K562 (cell line): Measurements from ENCODE around the gene ICA1. TPM values are rescaled to one million over a fixed set of nuclear protein-coding genes. Genes with fewer than 3 reads are reported as not detected.

Experiments used
- ATAC-seq: fragments of 200-7000 bp; cut with Tn5 transposase; 3 replicates; pipeline ENCODE4 v1.9.1; 2020; ENCODE audit warnings: moderate library complexity
- BruUV-seq: library from RNA; stranded (reverse); fragments of 400-500 nt; replicated peaks from 2 replicates; lab custom pipeline; 2021; lab: Mats Ljungman, UMichigan
- CTCF ChIA-PET: fragments of 300-600 bp; formaldehyde crosslinking; extraction: SDS; loops from one replicate; lab custom pipeline; 2021; ENCODE audit warnings: low intra/inter-chr PET ratio; lab: Yijun Ruan, JAX
- POLR2A ChIA-PET: fragments of 300-600, 350-650 bp; sonication (Branson Sonifier 250); formaldehyde crosslinking; extraction: SDS; loops from one replicate; lab custom pipeline; 2021; ENCODE audit warnings: antibody characterized with exemption, inconsistent platforms; lab: Yijun Ruan, JAX
- DNase-seq, 4 experiments: peaks; one replicate each; pipeline versions ENCODE4 v3.0.0 to v3.0.0-alpha.2; 2011 to 2018; ENCODE audit warnings: low spot score in 3 of 4, mixed read lengths in 3 of 4; ENCODE audit errors: extremely low read depth in 1 of 4
- FAIRE-seq: peaks from 2 replicates; lab custom pipeline; 2011; peaks lifted over from hg19 to GRCh38; lab: Jason Lieb, UNC
- H2AFZ ChIP-seq: 2 replicates; pipeline ENCODE4 v1.6.0; 2011; ENCODE audit warnings: low read depth, low read length, control low read depth, inconsistent platforms
- H3K27ac ChIP-seq: fragments of 200-600 bp; 3 replicates; pipeline ENCODE4 v1.8.0; 2011; ENCODE audit warnings: low read depth, mild to moderate bottlenecking, control low read depth, inconsistent platforms, low read length, moderate library complexity, mixed read lengths; ENCODE audit errors: extremely low read depth
- H3K27me3 ChIP-seq, 2 experiments: fragments of 300-600 bp in 1 of 2; 2 replicates in 1 of 2; 3 replicates in 1 of 2; pipeline versions ENCODE4 v1.6.0 to v1.8.0; 2011; ENCODE audit warnings: inconsistent platforms in 2 of 2, low read length in 2 of 2, mild to moderate bottlenecking in 1 of 2, mixed read lengths in 1 of 2, moderate library complexity in 1 of 2; ENCODE audit not compliant: control insufficient read depth in 2 of 2, insufficient read depth in 2 of 2
- H3K36me3 ChIP-seq: fragments of 300-600 bp; 3 replicates; pipeline ENCODE4 v1.8.0; 2011; ENCODE audit warnings: mild to moderate bottlenecking, low read length, inconsistent platforms; ENCODE audit not compliant: control insufficient read depth, insufficient read depth
- H3K4me1 ChIP-seq, 2 experiments: fragments of 200-600 bp in 1 of 2; replicated peaks in 1 of 2; 2 replicates in 1 of 2; 3 replicates in 1 of 2; pipeline versions ENCODE4 v1.5.1 to v1.8.0; 2011; ENCODE audit warnings: inconsistent platforms in 2 of 2, low read length in 2 of 2, mild to moderate bottlenecking in 1 of 2, mixed read lengths in 1 of 2, moderate library complexity in 1 of 2; ENCODE audit not compliant: control insufficient read depth in 2 of 2, insufficient read depth in 2 of 2
- H3K4me2 ChIP-seq: 2 replicates; pipeline ENCODE4 v1.6.1; 2011; ENCODE audit warnings: low read length, control low read depth, inconsistent platforms, mixed read lengths; ENCODE audit not compliant: insufficient read depth
- H3K4me3 ChIP-seq: fragments of 200-600 bp; sonication (generic), shearing (Covaris generic); 2 replicates; pipeline ENCODE4 v1.5.1; 2016; ENCODE audit warnings: control low read depth, inconsistent platforms
- H3K79me2 ChIP-seq: fragments of 200-600 bp; 3 replicates; pipeline ENCODE4 v1.8.0; 2011; ENCODE audit warnings: low read length, inconsistent platforms; ENCODE audit not compliant: control insufficient read depth, insufficient read depth
- H3K9ac ChIP-seq, 2 experiments: 2 replicates each; pipeline versions ENCODE4 v1.6.0 to v1.6.1; 2011; ENCODE audit warnings: low read depth in 2 of 2, low read length in 2 of 2, control low read depth in 1 of 2, inconsistent platforms in 1 of 2, mild to moderate bottlenecking in 1 of 2, mixed read lengths in 1 of 2; ENCODE audit not compliant: insufficient read depth in 1 of 2
- H3K9me1 ChIP-seq: one replicate; pipeline ENCODE4 v1.6.0; 2011; ENCODE audit warnings: inconsistent platforms, mild to moderate bottlenecking, low read length, moderate library complexity; ENCODE audit not compliant: control insufficient read depth, insufficient read depth
- H3K9me3 ChIP-seq: replicated peaks from 2 replicates; pipeline ENCODE4 v1.5.1; 2011; ENCODE audit warnings: low read depth, low read length, inconsistent platforms; ENCODE audit not compliant: control insufficient read depth, insufficient read depth
- H4K20me1 ChIP-seq: replicated peaks from 2 replicates; pipeline ENCODE4 v1.6.1; 2011; ENCODE audit warnings: low read length, inconsistent platforms, mixed read lengths; ENCODE audit not compliant: control insufficient read depth, insufficient read depth
- MAFG ChIP-seq: fragments of 450-650 bp; conservative IDR thresholded peaks from 2 replicates; pipeline ENCODE4 v1.6.1; 2016; ENCODE audit warnings: missing genetic modification characterization, missing compliant biosample characterization
- MCM3 ChIP-seq: fragments of 450-650 bp; IDR thresholded peaks from 2 replicates; pipeline ENCODE4 v1.6.1; 2016
- PCBP1 ChIP-seq: fragments of 200-400 bp; formaldehyde crosslinking; IDR thresholded peaks from 2 replicates; pipeline ENCODE4 v1.6.1; 2018; ENCODE audit warnings: mild to moderate bottlenecking, low read depth, low read length; ENCODE audit not compliant: poor library complexity, severe bottlenecking
- RBBP5 ChIP-seq: fragments of 200-600 bp; sonication (generic); IDR thresholded peaks from 2 replicates; pipeline ENCODE4 v1.6.1; 2012; ENCODE audit warnings: borderline replicate concordance, mild to moderate bottlenecking, low read length, control low read depth, inconsistent platforms; ENCODE audit not compliant: insufficient read depth, poor library complexity, severe bottlenecking
- RBM22 ChIP-seq: fragments of 200-400 bp; formaldehyde crosslinking; IDR thresholded peaks from 2 replicates; pipeline ENCODE4 v1.6.1; 2018; ENCODE audit warnings: low read length, low read depth; ENCODE audit not compliant: poor library complexity, severe bottlenecking
- RFX5 ChIP-seq: IDR thresholded peaks from 2 replicates; pipeline ENCODE4 v1.6.1; 2011; ENCODE audit warnings: low read depth, mild to moderate bottlenecking, improper control_type of control experiment, low read length
- SMARCA4 ChIP-seq: fragments of 450-650 bp; IDR thresholded peaks from 2 replicates; pipeline ENCODE4 v1.6.1; 2016
- SMARCA5 ChIP-seq: fragments of 450-650 bp; IDR thresholded peaks from 2 replicates; pipeline ENCODE4 v1.6.1; 2016
- SRSF3 ChIP-seq: fragments of 200-400 bp; formaldehyde crosslinking; IDR thresholded peaks from 2 replicates; pipeline ENCODE4 v1.6.1; 2016; ENCODE audit warnings: mild to moderate bottlenecking, low read length, moderate library complexity; ENCODE audit not compliant: insufficient read depth
- SRSF7 ChIP-seq: fragments of 200-400 bp; formaldehyde crosslinking; optimal IDR thresholded peaks from 2 replicates; pipeline ENCODE3; 2017; ENCODE audit warnings: mild to moderate bottlenecking, low read depth, low read length
- TFAM ChIP-seq: fragments of 250-450 bp; sonication (Bioruptor Pico); conservative IDR thresholded peaks from 2 replicates; pipeline ENCODE4 v1.5.0; 2021; ENCODE audit warnings: mild to moderate bottlenecking, moderate library complexity
- ZC3H11A ChIP-seq: IDR thresholded peaks from 2 replicates; pipeline ENCODE4 v1.6.1; 2012; ENCODE audit warnings: low read depth, low read length, improper control_type of control experiment
- ZNF212 ChIP-seq: fragments of 450-650 bp; formaldehyde crosslinking; IDR thresholded peaks from 2 replicates; pipeline ENCODE4 v1.4.0; 2020; ENCODE audit warnings: mild to moderate bottlenecking
- ZNF263 ChIP-seq: sonication (generic); formaldehyde crosslinking; IDR thresholded peaks from 2 replicates; pipeline ENCODE4 v1.8.0; 2022; ENCODE audit warnings: mild to moderate bottlenecking, missing genetic modification reagents, borderline replicate concordance
- WGBS: fragments of 100-300 bp; shearing (Covaris generic); methylation state at CpG from one replicate; pipeline ENCODE4 v1.1.6; 2016; ENCODE audit warnings: low coverage, mixed read lengths; ENCODE audit not compliant: insufficient coverage; ENCODE audit errors: missing lambda C conversion rate; 5-methylcytosine and 5-hydroxymethylcytosine counted together
- in situ Hi-C: fragments of 300-500 bp; cut with MboI; formaldehyde crosslinking; loops from 4 replicates; pipeline ENCODE4 v1.15.0; 2018; ENCODE audit warnings: inconsistent platforms, mixed read lengths
- intact Hi-C: fragments of 100-400 bp; cut with micrococcal nuclease; formaldehyde crosslinking; loops from 2 replicates; pipeline ENCODE4 v1.14.2; 2022
- polyA plus RNA-seq, 8 experiments: library from polyadenylated mRNA; depleted of rRNA in 4 of 8; stranded (reverse) in 5 of 8; unstranded in 3 of 8; fragments of >200 nt; fragmentation: Nextera tagmentation in 2 of 8; fragmentation: Illumina TruSeq in 1 of 8; extraction: Ambion mirVana in 2 of 8; extraction: Trizol in 1 of 8; gene quantifications; 2 replicates each; pipeline versions ENCODE4 v1.2.1 to v1.2.3, GENCODE V29; 2011 to 2014; ENCODE audit warnings: inconsistent platforms in 1 of 8, missing spikeins in 1 of 8
- total RNA-seq, 7 experiments: library from RNA; depleted of rRNA in 6 of 7; stranded (reverse); fragments of >200 nt in 6 of 7; fragmentation: Illumina TruSeq in 2 of 7; extraction: Trizol in 2 of 7; gene quantifications; 2 replicates each; pipeline versions ENCODE4 v1.2.1 to v1.2.3, GENCODE V29; 2011 to 2021; ENCODE audit warnings: low replicate concordance in 1 of 7
- TF ChIP-seq, protein P1 (sequence below): fragments of 200-400 bp; formaldehyde crosslinking; IDR thresholded peaks from 2 replicates; pipeline ENCODE4 v1.6.1; 2017; ENCODE audit warnings: mild to moderate bottlenecking, low read depth, low read length, moderate library complexity
- TF ChIP-seq, protein P2 (sequence below), 2 experiments: IDR thresholded peaks; 2 replicates each; pipeline ENCODE4 v1.6.1; 2011; ENCODE audit warnings: borderline replicate concordance in 1 of 2, control low read depth in 1 of 2, low read depth in 1 of 2, low read length in 1 of 2, mild to moderate bottlenecking in 1 of 2, mixed read lengths in 1 of 2, moderate library complexity in 1 of 2; ENCODE audit not compliant: insufficient read depth in 1 of 2, insufficient read length in 1 of 2, poor library complexity in 1 of 2, severe bottlenecking in 1 of 2; ENCODE audit errors: extremely low read depth in 1 of 2

ICA1 gene
- total and polyA plus RNA-seq, 9 of the 15 experiments (the other 6 are each of a cell fraction or from before 2014, with no cell fraction given): 7.1 to 22.3 (median 16.4) TPM

GRCh38 chr7:8216334-8216690, 45.7 kb downstream of the ICA1 start (continued):
- TF ChIP-seq, protein P1, sequence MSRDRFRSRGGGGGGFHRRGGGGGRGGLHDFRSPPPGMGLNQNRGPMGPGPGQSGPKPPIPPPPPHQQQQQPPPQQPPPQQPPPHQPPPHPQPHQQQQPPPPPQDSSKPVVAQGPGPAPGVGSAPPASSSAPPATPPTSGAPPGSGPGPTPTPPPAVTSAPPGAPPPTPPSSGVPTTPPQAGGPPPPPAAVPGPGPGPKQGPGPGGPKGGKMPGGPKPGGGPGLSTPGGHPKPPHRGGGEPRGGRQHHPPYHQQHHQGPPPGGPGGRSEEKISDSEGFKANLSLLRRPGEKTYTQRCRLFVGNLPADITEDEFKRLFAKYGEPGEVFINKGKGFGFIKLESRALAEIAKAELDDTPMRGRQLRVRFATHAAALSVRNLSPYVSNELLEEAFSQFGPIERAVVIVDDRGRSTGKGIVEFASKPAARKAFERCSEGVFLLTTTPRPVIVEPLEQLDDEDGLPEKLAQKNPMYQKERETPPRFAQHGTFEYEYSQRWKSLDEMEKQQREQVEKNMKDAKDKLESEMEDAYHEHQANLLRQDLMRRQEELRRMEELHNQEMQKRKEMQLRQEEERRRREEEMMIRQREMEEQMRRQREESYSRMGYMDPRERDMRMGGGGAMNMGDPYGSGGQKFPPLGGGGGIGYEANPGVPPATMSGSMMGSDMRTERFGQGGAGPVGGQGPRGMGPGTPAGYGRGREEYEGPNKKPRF: no peak
- TF ChIP-seq SMARCA4: no peak
- no peak for TF ChIP-seq ZNF263 (CRISPR knock-in tag)
- TF ChIP-seq RBM22: no peak
- no peak for TF ChIP-seq MAFG (tag)
- no peak for TF ChIP-seq RFX5

GRCh38 chr7:8215648-8216333, 46.2 kb downstream of the ICA1 start:
- Histone ChIP-seq H3K4me2 (no peak overlapping the region), H3K36me3 (no peaks in the 10 kb centered on the region; the same call in 2 of the 3 replicates), H3K4me3 (no peak overlapping the region), H2AFZ (no peak overlapping the region), H3K4me1 (no peaks in the 10 kb centered on the region), H3K79me2 (no peaks in the 10 kb centered on the region), H3K27me3 (no peaks in the 10 kb centered on the region), H3K9me3 (no peaks in the 10 kb centered on the region), H3K9me1 (no peaks in the 10 kb centered on the region), H3K27ac (no peak overlapping the region), H3K9ac (no peak overlapping the region), H4K20me1 (no peaks in the 10 kb centered on the region)
- BruUV-seq: no TSS peak
- ATAC-seq (no peak), DNase-seq (no peak), FAIRE-seq (no peak)
- 58% methylated on average over 6 of the region's 6 CpGs for WGBS
- in situ Hi-C loops (loop anchor here (5.0 kb wide), 1 partner anchor 788 kb away; no protein-coding TSS in a partner anchor), intact Hi-C loops (loop anchor here (2.0 to 10.0 kb wide), 6 partner anchors 82 to 791 kb away; no protein-coding TSS in a partner anchor)
- CTCF ChIA-PET: interaction anchor here (0.7 kb wide), 1 partner anchor 1115 kb away, joined by 3 read pairs; no protein-coding TSS in a partner anchor
- POLR2A ChIA-PET: interaction anchor here (0.9 kb wide), 1 partner anchor 16 kb away, joined by 3 read pairs; no protein-coding TSS in a partner anchor
- TF ChIP-seq, protein P2, sequence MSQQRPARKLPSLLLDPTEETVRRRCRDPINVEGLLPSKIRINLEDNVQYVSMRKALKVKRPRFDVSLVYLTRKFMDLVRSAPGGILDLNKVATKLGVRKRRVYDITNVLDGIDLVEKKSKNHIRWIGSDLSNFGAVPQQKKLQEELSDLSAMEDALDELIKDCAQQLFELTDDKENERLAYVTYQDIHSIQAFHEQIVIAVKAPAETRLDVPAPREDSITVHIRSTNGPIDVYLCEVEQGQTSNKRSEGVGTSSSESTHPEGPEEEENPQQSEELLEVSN (IDR thresholded peaks at IDR 0.05; ENCODE audit: borderline replicate concordance in 1 of 2, extremely low read depth in 1 of 2, insufficient read depth in 1 of 2, insufficient read length in 1 of 2, low read depth in 1 of 2, low read length in 1 of 2, poor library complexity in 1 of 2, severe bottlenecking in 1 of 2): no peak
- TF ChIP-seq SRSF3: no peak
- TF ChIP-seq ZNF212: no peak
- TF ChIP-seq TFAM (CRISPR knock-in tag): no peak
- no peak for TF ChIP-seq ZNF263 (CRISPR knock-in tag)
- no peak for TF ChIP-seq SRSF7
- no peak for TF ChIP-seq ZC3H11A
- no peak for TF ChIP-seq RBBP5
- no peak for TF ChIP-seq MCM3
- no peak for TF ChIP-seq PCBP1
- no peak for TF ChIP-seq SMARCA5
